HepG2 (cell line): ENCODE measurements around the gene ANO2. TPM values are rescaled to one million over a fixed set of nuclear protein-coding genes. Genes with fewer than 3 reads are reported as not detected.

Experiments
- ATAC-seq: fragments of 200-7000 bp; cut with Tn5 transposase; 3 replicates; pipeline ENCODE4 v1.9.1; 2020; ENCODE audit warnings: mild to moderate bottlenecking, moderate library complexity
- BruUV-seq: library from RNA; stranded (reverse); fragments of 400-500 nt; replicated peaks from 2 replicates; lab custom pipeline; 2021; lab: Mats Ljungman, UMichigan
- CTCF ChIA-PET: fragments of 300-600 bp; formaldehyde crosslinking; extraction: SDS; loops from one replicate; lab custom pipeline; 2021; ENCODE audit warnings: low total read pairs, inconsistent platforms, low intra/inter-chr PET ratio; lab: Yijun Ruan, JAX
- POLR2A ChIA-PET: fragments of 350-600 bp; sonication (Branson Sonifier 250); formaldehyde crosslinking; loops from one replicate; lab custom pipeline; 2020; ENCODE audit warnings: antibody characterized with exemption, inconsistent platforms; lab: Yijun Ruan, JAX
- DNase-seq: peaks from one replicate; pipeline ENCODE4 v3.0.0-alpha.2; 2015; ENCODE audit warnings: low spot score
- FAIRE-seq: peaks from 3 replicates; lab custom pipeline; 2011; peaks lifted over from hg19 to GRCh38; lab: Jason Lieb, UNC
- H2AFZ ChIP-seq: one replicate; pipeline ENCODE4 v1.6.1; 2011; ENCODE audit warnings: low read length, inconsistent platforms
- H3K27ac ChIP-seq: fragments of 300-600 bp; 3 replicates; pipeline ENCODE4 v1.8.0; 2011; ENCODE audit warnings: mixed run types, mild to moderate bottlenecking, mixed read lengths, low read length, inconsistent platforms; ENCODE audit not compliant: insufficient read depth; ENCODE audit errors: extremely low read length
- H3K27me3 ChIP-seq, 2 experiments: fragments of 200-600 bp in 1 of 2; 2 replicates in 1 of 2; 3 replicates in 1 of 2; pipeline versions ENCODE4 v1.6.0 to v1.8.0; 2011; ENCODE audit warnings: low read length in 2 of 2, mild to moderate bottlenecking in 2 of 2, moderate library complexity in 2 of 2, inconsistent platforms in 1 of 2; ENCODE audit not compliant: insufficient read depth in 2 of 2, control insufficient read depth in 1 of 2
- H3K36me3 ChIP-seq, 2 experiments: fragments of 200-600 bp in 1 of 2; replicated peaks in 1 of 2; 2 replicates in 1 of 2; 3 replicates in 1 of 2; pipeline versions ENCODE4 v1.5.1 to v1.8.0; 2011; ENCODE audit warnings: low read length in 2 of 2, inconsistent platforms in 1 of 2; ENCODE audit not compliant: insufficient read depth in 2 of 2, control insufficient read depth in 1 of 2
- H3K4me1 ChIP-seq: 2 replicates; pipeline ENCODE4 v1.5.1; 2012; ENCODE audit warnings: low read length, inconsistent platforms; ENCODE audit not compliant: insufficient read depth
- H3K4me2 ChIP-seq: 2 replicates; pipeline ENCODE4 v1.6.0; 2011; ENCODE audit warnings: low read depth, low read length, inconsistent platforms
- H3K4me3 ChIP-seq, 3 experiments: fragments of 200-600 bp in 1 of 3; sonication (generic), shearing (Covaris generic) in 1 of 3; replicated peaks in 1 of 3; 2 replicates each; pipeline ENCODE4 v1.5.1; 2011 to 2016; ENCODE audit warnings: low read length in 3 of 3, inconsistent platforms in 2 of 3, low read depth in 2 of 3, mild to moderate bottlenecking in 2 of 3, control low read depth in 1 of 3, mixed read lengths in 1 of 3; ENCODE audit not compliant: insufficient read depth in 1 of 3
- H3K79me2 ChIP-seq: one replicate; pipeline ENCODE4 v1.6.1; 2011; ENCODE audit warnings: low read length, inconsistent platforms; ENCODE audit not compliant: insufficient read depth
- H3K9ac ChIP-seq: 2 replicates; pipeline ENCODE4 v1.6.0; 2011; ENCODE audit warnings: mild to moderate bottlenecking, low read depth, low read length, inconsistent platforms; ENCODE audit not compliant: insufficient read depth
- H3K9me3 ChIP-seq: 2 replicates; pipeline ENCODE4 v1.5.1; 2012; ENCODE audit warnings: mild to moderate bottlenecking, low read length
- H4K20me1 ChIP-seq: 2 replicates; pipeline ENCODE4 v1.6.0; 2011; ENCODE audit warnings: inconsistent platforms, mild to moderate bottlenecking, low read length, moderate library complexity; ENCODE audit not compliant: insufficient read depth
- CHCHD3 ChIP-seq: sonication (generic); formaldehyde crosslinking; IDR thresholded peaks from 2 replicates; pipeline ENCODE4 v1.8.0; 2022; ENCODE audit warnings: mild to moderate bottlenecking, missing genetic modification reagents, moderate library complexity
- JDP2 ChIP-seq: sonication (generic); formaldehyde crosslinking; IDR thresholded peaks from 2 replicates; pipeline ENCODE4 v1.8.1; 2022; ENCODE audit warnings: missing genetic modification reagents, borderline replicate concordance
- NONO ChIP-seq, 2 experiments: fragments of 450-650 bp in 1 of 2; sonication (generic) in 1 of 2; formaldehyde crosslinking in 1 of 2; IDR thresholded peaks in 1 of 2; conservative IDR thresholded peaks in 1 of 2; 2 replicates each; pipeline versions ENCODE4 v1.6.1 to v1.8.0; 2017 to 2022; ENCODE audit warnings: mild to moderate bottlenecking in 1 of 2, missing genetic modification reagents in 1 of 2, moderate library complexity in 1 of 2
- REST ChIP-seq, 2 experiments: IDR thresholded peaks; 2 replicates each; pipeline ENCODE4 v1.6.1; 2011 to 2012; ENCODE audit warnings: low read length in 2 of 2, borderline replicate concordance in 1 of 2, low read depth in 1 of 2, mild to moderate bottlenecking in 1 of 2, moderate library complexity in 1 of 2
- ZMYM3 ChIP-seq: sonication (generic); formaldehyde crosslinking; IDR thresholded peaks from 2 replicates; pipeline ENCODE4 v1.5.1; 2020; ENCODE audit warnings: mild to moderate bottlenecking, missing genetic modification reagents
- ZNF709 ChIP-seq: sonication (generic); formaldehyde crosslinking; IDR thresholded peaks from 2 replicates; pipeline ENCODE4 v1.5.0; 2020; ENCODE audit warnings: mild to moderate bottlenecking, missing genetic modification reagents
- ZNF83 ChIP-seq: sonication (generic); formaldehyde crosslinking; IDR thresholded peaks from 2 replicates; pipeline ENCODE4 v1.4.0; 2020; ENCODE audit warnings: missing genetic modification reagents, mild to moderate bottlenecking, borderline replicate concordance
- WGBS: methylation state at CpG from one replicate; pipeline ENCODE4 v1.1.6; 2017; ENCODE audit warnings: low lambda C conversion rate; 5-methylcytosine and 5-hydroxymethylcytosine counted together
- in situ Hi-C: cut with HindIII; loops from 2 replicates; pipeline ENCODE4 v1.10.0; 2017; ENCODE audit warnings: low pct_unique_long_range_greater_than_20kb; ENCODE audit not compliant: extremely low pct_ligation_motif_present
- intact Hi-C: fragments of 100-400 bp; cut with micrococcal nuclease; formaldehyde crosslinking; loops from one replicate; pipeline ENCODE4 v1.10.0; 2022; ENCODE audit not compliant: unreplicated experiment
- polyA plus RNA-seq, 8 experiments: library from polyadenylated mRNA; depleted of rRNA in 3 of 8; stranded (reverse) in 7 of 8; unstranded in 1 of 8; fragments of >200 nt; fragmentation: Illumina TruSeq in 4 of 8; extraction: Trizol in 4 of 8; gene quantifications; 2 replicates each; pipeline versions ENCODE4 v1.2.1 to v1.2.3, GENCODE V29; 2011 to 2016; ENCODE audit warnings: low read depth in 4 of 8, missing spikeins in 1 of 8, mixed read lengths in 1 of 8; ENCODE audit not compliant: insufficient read depth in 1 of 8
- total RNA-seq, 5 experiments: library from RNA; depleted of rRNA; stranded (reverse); fragments of >200 nt; fragmentation: Illumina TruSeq; extraction: Trizol; gene quantifications; 2 replicates each; pipeline ENCODE4 v1.2.3, GENCODE V29; 2016; ENCODE audit warnings: low read depth in 1 of 5

The ANO2 gene
- total and polyA plus RNA-seq, 2 of the 13 experiments (the other 11 are each of a cell fraction or from before 2014, with no cell fraction given), result 0.18 TPM; not detected in 1

- no peak for TF ChIP-seq REST (IDR thresholded peaks at IDR 0.05; ENCODE audit: borderline replicate concordance in 1 of 2, low read depth in 1 of 2, low read length in 2 of 2)
- TF ChIP-seq ZMYM3 (CRISPR knock-in tag), result no peak
- no peak for TF ChIP-seq ZNF83
- no peak for TF ChIP-seq JDP2 (CRISPR knock-in tag)
Observed at GRCh38 chr12:5874514-5874913, 70.5 kb downstream of the ANO2 start (continued).

GRCh38 chr12:5873281-5873919 is 71.7 kb downstream of the ANO2 start:
- no peaks in the 10 kb centered on the region for H3K4me1 ChIP-seq
- no peak overlapping the region for H3K4me3 ChIP-seq
- ChIA-PET POLR2A (no interaction called here), CTCF (no interaction called here)
- no peak overlapping the region for H3K4me2 ChIP-seq
- no peak overlapping the region for H2AFZ ChIP-seq
- FAIRE-seq (no peak), ATAC-seq (no peak), DNase-seq (no peak)
- no peak overlapping the region for H3K9ac ChIP-seq
- H3K27me3 ChIP-seq, result peaks cover 3 to 8% of the 10 kb centered on the region in 2 experiments; a peak in 3 of 5 replicates
- no peak overlapping the region for H3K27ac ChIP-seq
- H4K20me1 ChIP-seq, result no peaks in the 10 kb centered on the region
- H3K9me3 ChIP-seq, result no peaks in the 10 kb centered on the region
- intact Hi-C loops, result no loop called here
- H3K79me2 ChIP-seq, result no peaks in the 10 kb centered on the region
- H3K36me3 ChIP-seq, result no peaks in the 10 kb centered on the region
- in situ Hi-C loops, result loop anchor here (10.0 kb wide), 1 partner anchor 129 kb away; no protein-coding TSS in a partner anchor
- TF ChIP-seq ZNF709 (CRISPR knock-in tag) (no peak), NONO (IDR thresholded peaks at IDR 0.05) (no peak), NONO (CRISPR knock-in tag; conservative IDR thresholded peaks at IDR 0.05) (no peak), CHCHD3 (no peak)
- BruUV-seq, result no TSS peak
- 2% methylated on average over 9 of the region's 10 CpGs for WGBS
